PFSK-1 (cell line): ENCODE measurements around the gene AKIP1.

Source experiments
- FOXP2 ChIP-seq: optimal IDR thresholded peaks from 2 replicates; pipeline ENCODE3; 2011; ENCODE audit warnings: borderline replicate concordance, control low read depth, inconsistent platforms; ENCODE audit not compliant: insufficient read depth; ENCODE audit errors: extremely low read length, extremely low read depth
- POLR2AphosphoS5 ChIP-seq: IDR thresholded peaks from 2 replicates; pipeline ENCODE4 v1.6.1; 2012; ENCODE audit warnings: low read depth, mild to moderate bottlenecking, control low read depth, low read length, moderate library complexity
- SIN3A ChIP-seq: IDR thresholded peaks from 2 replicates; pipeline ENCODE4 v1.6.1; 2012; ENCODE audit warnings: mild to moderate bottlenecking, low read length, moderate library complexity, borderline replicate concordance; ENCODE audit not compliant: insufficient read depth
- TAF1 ChIP-seq: IDR thresholded peaks from 2 replicates; pipeline ENCODE4 v1.6.1; 2012; ENCODE audit warnings: low read length, control low read depth, borderline replicate concordance; ENCODE audit not compliant: insufficient read depth
- TF ChIP-seq, protein P1 (sequence below), 2 experiments: IDR thresholded peaks; 2 replicates each; pipeline versions ENCODE4 v1.6.1 to v1.8.0; 2011 to 2012; ENCODE audit warnings: low read depth in 2 of 2, low read length in 2 of 2, control low read depth in 1 of 2, inconsistent platforms in 1 of 2, mild to moderate bottlenecking in 1 of 2, moderate library complexity in 1 of 2; ENCODE audit not compliant: insufficient read depth in 1 of 2

The AKIP1 gene

DNA sequence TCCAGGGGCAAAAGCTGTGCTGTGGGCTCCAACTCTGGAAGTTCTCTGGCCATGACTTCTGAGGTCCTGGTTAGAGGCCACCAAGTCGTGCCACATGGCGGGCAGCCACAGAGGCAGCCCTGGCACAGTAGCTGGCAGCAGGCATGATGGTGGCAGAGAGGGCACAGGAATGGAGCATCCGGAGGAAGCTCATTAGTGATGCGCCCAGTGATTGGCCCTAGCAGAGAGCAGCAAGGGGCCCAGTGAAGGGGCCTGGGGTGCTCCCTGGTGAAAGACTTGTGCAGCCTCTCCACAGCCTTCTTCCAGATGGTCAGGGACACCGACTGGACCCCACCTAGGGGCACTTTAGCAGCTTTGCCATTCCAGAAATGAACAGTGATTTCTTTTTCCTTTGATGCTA, 14.7 kb downstream of the AKIP1 start:
- TF ChIP-seq FOXP2: no peak
- no peak for TF ChIP-seq POLR2AphosphoS5

DNA sequence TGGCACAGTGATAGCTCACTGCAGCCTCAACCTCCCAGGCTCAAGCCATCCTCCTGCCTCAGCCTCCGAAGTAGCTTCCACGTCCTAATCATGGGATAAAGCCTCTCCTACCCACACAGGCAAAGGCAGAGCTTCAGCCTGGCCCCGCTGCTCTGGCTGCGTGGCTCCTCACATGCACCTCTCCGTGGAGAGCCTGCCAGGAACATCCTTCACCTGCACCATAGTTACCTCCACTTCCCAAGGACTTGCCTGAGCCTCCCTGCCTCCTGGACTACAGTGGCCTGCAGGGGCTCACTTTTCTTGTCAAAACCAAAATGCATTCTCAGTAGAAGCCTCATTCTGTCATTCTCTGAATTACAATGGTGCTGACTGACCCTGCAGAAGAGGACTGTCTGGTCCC, 15.2 kb downstream of the AKIP1 start:
- TF ChIP-seq TAF1: no peak
- TF ChIP-seq POLR2AphosphoS5: no peak
- TF ChIP-seq SIN3A: no peak
- TF ChIP-seq FOXP2: no peak
- TF ChIP-seq, protein P1, sequence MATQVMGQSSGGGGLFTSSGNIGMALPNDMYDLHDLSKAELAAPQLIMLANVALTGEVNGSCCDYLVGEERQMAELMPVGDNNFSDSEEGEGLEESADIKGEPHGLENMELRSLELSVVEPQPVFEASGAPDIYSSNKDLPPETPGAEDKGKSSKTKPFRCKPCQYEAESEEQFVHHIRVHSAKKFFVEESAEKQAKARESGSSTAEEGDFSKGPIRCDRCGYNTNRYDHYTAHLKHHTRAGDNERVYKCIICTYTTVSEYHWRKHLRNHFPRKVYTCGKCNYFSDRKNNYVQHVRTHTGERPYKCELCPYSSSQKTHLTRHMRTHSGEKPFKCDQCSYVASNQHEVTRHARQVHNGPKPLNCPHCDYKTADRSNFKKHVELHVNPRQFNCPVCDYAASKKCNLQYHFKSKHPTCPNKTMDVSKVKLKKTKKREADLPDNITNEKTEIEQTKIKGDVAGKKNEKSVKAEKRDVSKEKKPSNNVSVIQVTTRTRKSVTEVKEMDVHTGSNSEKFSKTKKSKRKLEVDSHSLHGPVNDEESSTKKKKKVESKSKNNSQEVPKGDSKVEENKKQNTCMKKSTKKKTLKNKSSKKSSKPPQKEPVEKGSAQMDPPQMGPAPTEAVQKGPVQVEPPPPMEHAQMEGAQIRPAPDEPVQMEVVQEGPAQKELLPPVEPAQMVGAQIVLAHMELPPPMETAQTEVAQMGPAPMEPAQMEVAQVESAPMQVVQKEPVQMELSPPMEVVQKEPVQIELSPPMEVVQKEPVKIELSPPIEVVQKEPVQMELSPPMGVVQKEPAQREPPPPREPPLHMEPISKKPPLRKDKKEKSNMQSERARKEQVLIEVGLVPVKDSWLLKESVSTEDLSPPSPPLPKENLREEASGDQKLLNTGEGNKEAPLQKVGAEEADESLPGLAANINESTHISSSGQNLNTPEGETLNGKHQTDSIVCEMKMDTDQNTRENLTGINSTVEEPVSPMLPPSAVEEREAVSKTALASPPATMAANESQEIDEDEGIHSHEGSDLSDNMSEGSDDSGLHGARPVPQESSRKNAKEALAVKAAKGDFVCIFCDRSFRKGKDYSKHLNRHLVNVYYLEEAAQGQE (IDR thresholded peaks at IDR 0.05; ENCODE audit: insufficient read depth in 1 of 2, low read depth in 2 of 2, low read length in 2 of 2): no peak

DNA sequence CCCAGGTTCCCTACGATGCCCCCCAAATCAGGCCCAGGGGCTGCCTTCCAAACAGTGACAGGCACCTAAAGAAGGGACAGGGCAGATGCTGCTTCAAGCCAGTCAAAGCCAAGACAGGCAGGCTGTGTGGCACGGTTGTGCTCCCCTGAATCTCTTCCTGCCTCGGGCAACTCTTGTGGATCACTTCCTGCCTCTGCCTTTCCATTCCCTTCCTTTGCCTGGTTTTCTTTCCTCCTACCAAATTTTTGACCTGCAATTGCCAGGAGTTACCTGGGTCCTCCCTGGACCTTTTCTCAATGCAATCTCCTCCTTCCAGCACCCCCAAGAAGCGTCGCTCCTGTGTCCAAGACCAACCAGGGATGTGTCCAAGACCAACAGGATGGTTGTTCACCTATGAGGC, 16.2 kb downstream of the AKIP1 start:
- TF ChIP-seq TAF1 (no peak), SIN3A (no peak), POLR2AphosphoS5 (no peak), FOXP2 (no peak)
- TF ChIP-seq, protein P1 (IDR thresholded peaks at IDR 0.05; ENCODE audit: insufficient read depth in 1 of 2, low read depth in 2 of 2, low read length in 2 of 2): no peak

DNA sequence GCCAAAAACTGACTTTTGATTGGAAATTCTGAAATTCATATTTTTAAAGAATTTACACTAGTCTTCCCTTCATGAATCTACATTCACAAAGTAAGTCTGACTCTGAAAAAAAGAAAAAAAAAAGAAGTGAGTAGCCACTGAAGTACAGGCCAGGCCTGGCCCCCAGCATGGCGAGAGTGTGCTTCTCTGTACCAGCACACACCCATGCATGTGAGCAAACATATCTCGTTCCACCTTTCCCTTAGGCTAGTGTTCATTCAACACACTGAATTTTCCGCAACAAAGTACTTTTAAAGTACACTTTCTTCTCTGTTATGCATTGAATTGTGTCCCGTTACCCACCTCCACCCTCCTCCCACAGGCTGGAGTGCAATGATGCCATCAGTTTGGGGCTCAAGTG, 17.2 kb downstream of the AKIP1 start:
- no peak for TF ChIP-seq SIN3A
- TF ChIP-seq TAF1: no peak
- TF ChIP-seq FOXP2: no peak
- TF ChIP-seq, protein P1 (IDR thresholded peaks at IDR 0.05; ENCODE audit: insufficient read depth in 1 of 2, low read depth in 2 of 2, low read length in 2 of 2): no peak
- TF ChIP-seq POLR2AphosphoS5: no peak

DNA sequence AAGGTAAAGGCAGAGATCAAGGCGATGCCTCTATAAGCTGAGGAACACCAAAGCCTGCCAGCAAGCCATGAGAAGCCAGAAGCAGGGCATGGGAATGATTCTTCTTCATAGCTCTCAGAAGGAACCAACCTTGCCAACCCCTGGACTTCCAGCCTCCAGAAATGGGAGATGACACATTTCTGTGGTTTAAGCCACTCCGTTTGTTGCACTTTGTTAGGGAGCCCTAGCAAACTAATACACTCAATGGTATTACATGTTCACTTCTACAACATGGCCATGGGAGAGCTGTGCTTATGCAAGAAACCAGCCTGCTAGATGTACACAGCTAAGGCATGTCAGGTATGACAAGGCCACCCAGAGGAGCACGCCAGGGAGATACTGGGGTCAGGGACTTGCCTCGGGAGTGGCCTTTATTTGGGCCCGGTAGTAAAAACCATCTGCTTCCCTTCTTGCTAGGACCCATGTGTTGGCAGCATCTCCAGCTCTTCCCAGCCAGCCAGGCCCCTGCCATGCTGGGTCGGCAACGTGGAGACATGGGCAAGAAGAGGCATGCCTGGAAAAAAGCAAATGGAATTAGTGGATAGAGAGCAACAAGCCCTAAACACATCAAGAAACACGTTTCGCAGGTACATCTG, 18.1 kb downstream of the AKIP1 start:
- TF ChIP-seq TAF1: no peak
- no peak for TF ChIP-seq POLR2AphosphoS5
- TF ChIP-seq, protein P1 (IDR thresholded peaks at IDR 0.05; ENCODE audit: insufficient read depth in 1 of 2, low read depth in 2 of 2, low read length in 2 of 2): no peak
- TF ChIP-seq FOXP2: no peak
- TF ChIP-seq SIN3A: no peak
